Esophagus muscularis mucosa (tissue), 4 donors: ENCODE data around the gene CDON. TPM values are rescaled to one million over a fixed set of nuclear protein-coding genes. Genes with fewer than 3 reads are reported as not detected.

Experiments used
- DNase-seq: peaks from one replicate; pipeline ENCODE4 v3.0.0-alpha.2; 2017; ENCODE audit errors: extremely low spot score
- H3K27ac ChIP-seq, 4 donors: fragments of 200-600 bp; sonication (generic); replicated peaks in 1 of 4; 1 replicate in 3 of 4; 2 replicates in 1 of 4; pipeline ENCODE4 v1.5.1; 2016 to 2019; ENCODE audit warnings: mild to moderate bottlenecking in 1 of 4
- H3K27me3 ChIP-seq, 4 donors: fragments of 200-600 bp; sonication (generic); one replicate each; pipeline versions ENCODE4 v1.5.1 to v1.6.0; 2016 to 2019
- H3K36me3 ChIP-seq, 4 donors: fragments of 200-600 bp; sonication (generic); one replicate each; pipeline ENCODE4 v1.5.1; 2016 to 2019
- H3K4me1 ChIP-seq, 4 donors: fragments of 200-600 bp; sonication (generic); one replicate each; pipeline ENCODE4 v1.5.1; 2016 to 2019
- H3K4me3 ChIP-seq, 4 donors: fragments of 200-600 bp; sonication (generic); 1 replicate in 2 of 4; 2 replicates in 2 of 4; pipeline ENCODE4 v1.5.1; 2016 to 2019; ENCODE audit warnings: mild to moderate bottlenecking in 4 of 4, moderate library complexity in 1 of 4
- H3K9me3 ChIP-seq, 4 donors: fragments of 200-600 bp; sonication (generic); 1 replicate in 3 of 4; 2 replicates in 1 of 4; pipeline ENCODE4 v1.5.1; 2016 to 2019
- CTCF ChIP-seq, 3 experiments: fragments of 200-600 bp in 2 of 3; fragments of 450-650 bp in 1 of 3; sonication (generic) in 2 of 3; IDR thresholded peaks; one replicate each; pipeline ENCODE4 v1.5.1; 2017 to 2019; ENCODE audit warnings: antibody characterized with exemption in 3 of 3, mild to moderate bottlenecking in 2 of 3, moderate library complexity in 1 of 3
- EP300 ChIP-seq: sonication (generic); formaldehyde crosslinking; IDR thresholded peaks from one replicate; pipeline ENCODE4 v1.6.1; 2017; ENCODE audit warnings: antibody characterized with exemption
- POLR2A ChIP-seq: fragments of 450-650 bp; IDR thresholded peaks from one replicate; pipeline ENCODE4 v1.6.1; 2017; ENCODE audit warnings: antibody characterized with exemption, moderate library complexity, mild to moderate bottlenecking, low read depth
- POLR2AphosphoS5 ChIP-seq, 2 donors: sonication (generic); formaldehyde crosslinking; IDR thresholded peaks; one replicate each; pipeline ENCODE4 v1.6.1; 2017; ENCODE audit warnings: antibody characterized with exemption in 2 of 2
- WGBS: methylation state at CpG from one replicate; pipeline ENCODE4 v1.1.5; 2018; 5-methylcytosine and 5-hydroxymethylcytosine counted together
- intact Hi-C: fragments of 100-400 bp; cut with DNase I; formaldehyde crosslinking; loops from one replicate; pipeline ENCODE4 v1.15.1; 2023
- total RNA-seq, 4 donors: library from RNA; depleted of rRNA; stranded (reverse); fragments of >200 nt; gene quantifications; one replicate each; pipeline versions ENCODE4 v1.1.0 to v1.2.1, GENCODE V29; 2016

Gene CDON
- total RNA-seq, 4 donors from 2014 or later: 16.6 to 42.7 (median 28.1) TPM

DNA sequence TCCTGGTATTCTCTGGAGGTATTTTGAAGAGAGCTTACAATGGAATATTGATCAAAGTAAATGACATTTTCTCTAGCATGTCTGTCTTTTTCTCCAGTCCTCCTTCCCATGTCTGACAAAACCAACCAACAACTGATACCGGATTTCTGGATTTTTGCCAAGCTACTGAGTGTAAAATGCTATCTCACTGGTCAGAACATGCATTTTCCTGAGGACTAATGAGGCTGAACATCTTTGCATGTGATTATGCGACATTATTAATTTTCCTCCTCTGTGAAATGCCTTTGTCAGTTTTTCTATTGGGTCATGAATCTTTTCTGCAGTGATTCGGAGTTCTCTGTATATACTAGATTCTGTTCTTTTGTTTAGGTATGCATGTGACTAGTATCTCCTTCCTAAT lies 51.4 kb downstream of the CDON start:
- Histone ChIP-seq H3K9me3 (no peaks in the 10 kb centered on the region), H3K27ac (no peak overlapping the region), H3K36me3 (peaks cover 4 to 20% (median 9%) of the 10 kb centered on the region in 4 donors), H3K4me3 (no peak overlapping the region), H3K27me3 (no peaks in the 10 kb centered on the region), H3K4me1 (peaks cover 0 to 17% (median 15%) of the 10 kb centered on the region in 4 donors)
- DNase-seq: no peak
- TF ChIP-seq POLR2A (no peak), POLR2AphosphoS5 (IDR thresholded peaks at IDR 0.05) (no peak), EP300 (no peak), CTCF (IDR thresholded peaks at IDR 0.05) (no peak)
- 73% methylated on average over 3 of the region's 3 CpGs for WGBS
- intact Hi-C loops: no loop called here

GRCh38 chr11:126008956-126009355 lies 53.7 kb downstream of the CDON start:
- intact Hi-C loops: no loop called here
- H3K9me3 ChIP-seq: no peaks in the 10 kb centered on the region
- WGBS: 75% methylated on average over 8 of the region's 8 CpGs
- H3K27ac ChIP-seq: no peak overlapping the region
- H3K4me3 ChIP-seq: no peak overlapping the region
- no peaks in the 10 kb centered on the region for H3K27me3 ChIP-seq
- TF ChIP-seq CTCF (IDR thresholded peaks at IDR 0.05): no peak
- peaks cover 0 to 20% (median 7%) of the 10 kb centered on the region in 4 donors for H3K36me3 ChIP-seq
- DNase-seq: no peak
- peaks cover 0 to 17% (median 15%) of the 10 kb centered on the region in 4 donors for H3K4me1 ChIP-seq

DNA sequence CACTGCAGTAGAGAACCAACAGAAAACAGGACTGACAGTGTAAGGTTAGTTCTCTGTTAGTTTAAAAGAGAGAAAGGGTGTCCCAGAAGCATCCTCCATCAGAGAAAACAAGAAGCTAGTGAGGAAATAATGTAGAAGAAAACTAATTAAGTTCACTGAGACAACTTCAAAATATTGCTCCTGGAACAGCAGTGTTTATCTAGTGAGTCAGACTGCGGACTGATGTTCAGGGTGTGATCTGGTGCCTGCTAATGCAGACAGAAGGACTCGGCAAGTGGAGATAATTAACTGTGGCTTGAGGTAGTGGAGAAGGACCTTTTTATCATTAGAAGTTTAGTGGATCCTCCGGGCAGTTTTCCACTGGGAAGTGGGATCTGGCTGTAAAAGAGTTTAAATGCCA lies 55.4 kb downstream of the CDON start:
- no peak for DNase-seq
- WGBS: 27% methylated on average over 3 of the region's 3 CpGs
- Histone ChIP-seq H3K27ac (peak overlapping the region; percentile 27 to 61 (median 42)), H3K4me1 (peaks cover 0 to 17% (median 15%) of the 10 kb centered on the region in 4 donors), H3K4me3 (no peak overlapping the region), H3K36me3 (peaks cover 0 to 32% (median 12%) of the 10 kb centered on the region in 4 donors), H3K27me3 (no peaks in the 10 kb centered on the region), H3K9me3 (no peaks in the 10 kb centered on the region)
- intact Hi-C loops: no loop called here
- TF ChIP-seq POLR2A (no peak), CTCF (IDR thresholded peaks at IDR 0.05) (no peak), EP300 (no peak), POLR2AphosphoS5 (IDR thresholded peaks at IDR 0.05) (no peak)

DNA sequence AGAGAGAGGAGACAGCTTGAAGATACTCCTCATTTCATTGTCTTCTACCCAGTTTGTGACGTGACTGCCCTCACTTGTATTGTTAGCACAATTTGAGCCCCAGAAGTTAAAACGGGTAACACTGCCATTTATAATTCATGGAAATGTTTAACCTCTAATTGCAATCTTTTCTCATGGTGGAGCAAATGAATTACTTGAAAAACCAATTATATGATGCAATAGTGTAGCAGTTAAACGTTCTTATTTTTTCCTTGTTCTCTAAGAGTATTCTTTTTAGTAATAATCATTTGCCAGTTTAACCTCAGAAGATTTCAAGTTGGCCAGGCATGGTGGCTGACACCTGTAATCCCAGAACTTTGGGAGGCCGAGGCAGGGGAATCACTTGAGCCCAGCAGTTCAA lies 56.6 kb downstream of the CDON start:
- Histone ChIP-seq H3K27ac (peak overlapping the region in 1 of 4 donors; percentile 27), H3K9me3 (no peaks in the 10 kb centered on the region)
- intact Hi-C loops: no loop called here

More for the DNA sequence above, 56.6 kb downstream of the CDON start:
- Histone ChIP-seq H3K36me3 (peaks cover 0 to 40% (median 12%) of the 10 kb centered on the region in 4 donors), H3K4me1 (peaks cover 0 to 17% (median 15%) of the 10 kb centered on the region in 4 donors), H3K4me3 (no peak overlapping the region), H3K27me3 (no peaks in the 10 kb centered on the region)
- DNase-seq: no peak
- WGBS: 88% methylated on average over 4 of the region's 4 CpGs
- TF ChIP-seq EP300: no peak
- TF ChIP-seq CTCF (IDR thresholded peaks at IDR 0.05): no peak
- TF ChIP-seq POLR2AphosphoS5 (IDR thresholded peaks at IDR 0.05): no peak
- no peak for TF ChIP-seq POLR2A
